SIG-M5 treated with dmso at 0.1 percent for 504 hours (cell line): Measurements from ENCODE around the gene CAPN2.

Experiments
- DNase-seq: peaks from one replicate; lab custom pipeline; 2025; ENCODE audit not compliant: unreplicated experiment; lab: John Stamatoyannopoulos, UW

The CAPN2 gene

DNA sequence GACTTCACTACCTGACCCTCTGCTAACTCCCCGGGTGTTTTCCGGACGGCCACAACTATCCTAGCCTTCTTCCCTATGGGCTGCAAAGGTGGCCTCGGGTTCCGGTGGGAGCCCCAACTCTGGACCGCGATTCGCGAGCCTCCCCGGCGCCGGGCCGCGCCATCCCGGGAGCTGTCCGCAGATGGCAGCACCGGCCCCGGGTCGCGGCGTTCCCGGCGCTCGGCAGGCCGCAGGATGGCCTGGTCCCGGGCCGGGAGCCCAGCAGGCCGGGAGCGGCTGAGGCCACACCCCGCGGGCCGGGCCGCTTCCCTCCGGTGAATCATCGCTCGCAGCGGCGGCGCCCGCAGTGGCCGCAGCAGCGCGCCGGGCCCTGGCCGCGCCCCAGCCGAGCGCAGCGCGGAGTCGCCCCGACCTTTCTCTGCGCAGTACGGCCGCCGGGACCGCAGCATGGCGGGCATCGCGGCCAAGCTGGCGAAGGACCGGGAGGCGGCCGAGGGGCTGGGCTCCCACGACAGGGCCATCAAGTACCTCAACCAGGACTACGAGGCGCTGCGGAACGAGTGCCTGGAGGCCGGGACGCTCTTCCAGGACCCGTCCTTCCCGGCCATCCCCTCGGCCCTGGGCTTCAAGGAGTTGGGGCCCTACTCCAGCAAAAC lies at the start of gene CAPN2:
TSS of gene CAPN2 (plus strand) at position 346 of the 656 bp plus-strand sequence. CDS start at position 448, 102 bp downstream.
- DNase-seq: peak; percentile 63

DNA sequence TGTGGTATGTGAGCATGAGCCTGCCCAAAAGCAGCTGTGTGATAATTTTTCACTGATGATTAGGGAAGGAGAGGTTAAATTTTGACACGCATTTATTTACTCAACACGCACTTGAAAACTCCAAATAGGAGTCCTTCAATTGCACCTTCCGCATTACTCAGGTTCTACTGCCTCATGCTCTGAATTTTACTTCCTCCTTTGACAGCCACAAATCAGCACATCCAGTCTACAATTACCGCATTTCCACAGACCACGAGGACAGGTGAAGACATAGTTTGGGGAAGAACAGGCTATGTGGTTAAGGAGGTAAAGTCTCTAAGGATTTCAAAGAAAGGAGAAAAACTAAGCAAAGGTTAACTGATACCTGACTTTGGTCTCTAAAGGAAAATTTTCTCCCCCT lies 49.4 kb upstream of the CAPN2 start:
- peak; percentile 38 for DNase-seq

DNA sequence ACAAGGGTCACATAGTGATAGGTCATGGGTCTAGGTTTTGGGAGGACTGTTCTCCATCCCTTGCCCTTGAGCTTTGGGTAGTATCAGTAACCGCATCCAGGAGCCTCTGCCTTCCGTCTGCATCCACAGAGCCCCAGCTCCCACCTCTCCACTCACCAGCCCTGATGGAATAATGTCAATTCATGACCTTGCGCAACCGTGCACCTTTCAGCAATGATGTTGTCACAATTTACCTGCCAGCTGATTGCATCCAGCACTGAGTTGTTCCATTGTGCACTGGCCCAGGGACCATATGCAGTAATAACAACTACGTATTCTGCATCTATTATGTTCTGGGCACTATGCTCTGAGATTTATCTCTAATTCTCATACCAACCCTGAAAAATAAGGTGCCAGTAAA lies 48.2 kb upstream of the CAPN2 start:
- no peak for DNase-seq

DNA sequence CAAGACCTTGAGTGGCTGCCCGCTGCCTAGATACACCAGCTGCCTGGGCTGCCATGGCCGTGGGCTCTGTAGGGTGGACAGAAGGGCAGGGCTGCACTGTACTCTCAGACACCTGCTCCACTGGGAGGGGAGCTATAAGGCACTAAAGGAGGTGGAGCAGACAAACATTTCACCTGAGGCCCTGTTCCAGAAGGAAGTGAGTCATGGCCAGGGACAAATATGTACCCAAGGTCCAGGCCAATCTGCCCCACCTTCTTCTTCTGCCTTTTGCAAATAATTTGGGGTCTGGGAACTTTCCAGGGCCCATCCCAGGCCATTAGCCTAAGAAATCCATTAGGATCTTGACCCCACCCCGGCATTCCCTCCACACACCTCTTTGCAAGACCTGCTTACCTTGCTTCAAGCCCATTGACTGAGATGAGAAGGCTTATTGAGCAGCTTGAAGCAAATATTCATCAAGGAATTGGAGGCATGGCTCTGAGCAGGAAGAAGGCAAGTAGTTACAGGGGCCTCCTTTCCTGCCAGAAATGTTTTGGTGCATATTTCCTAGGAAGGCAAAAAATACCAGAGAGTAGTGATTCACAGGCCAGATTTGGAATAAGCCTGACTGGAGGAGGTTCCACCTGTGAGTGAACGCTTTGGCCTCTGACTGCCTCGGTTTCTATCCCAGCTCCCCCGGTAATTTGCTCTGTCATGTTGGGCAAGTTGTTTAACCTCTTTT lies 46.6 kb upstream of the CAPN2 start, which contains the start of gene CAPN8:
TSS of gene CAPN8 (minus strand) at position 110 of the 721 bp plus-strand sequence. CDS start at position 55, 55 bp downstream.
- peak; percentile 17 for DNase-seq

DNA sequence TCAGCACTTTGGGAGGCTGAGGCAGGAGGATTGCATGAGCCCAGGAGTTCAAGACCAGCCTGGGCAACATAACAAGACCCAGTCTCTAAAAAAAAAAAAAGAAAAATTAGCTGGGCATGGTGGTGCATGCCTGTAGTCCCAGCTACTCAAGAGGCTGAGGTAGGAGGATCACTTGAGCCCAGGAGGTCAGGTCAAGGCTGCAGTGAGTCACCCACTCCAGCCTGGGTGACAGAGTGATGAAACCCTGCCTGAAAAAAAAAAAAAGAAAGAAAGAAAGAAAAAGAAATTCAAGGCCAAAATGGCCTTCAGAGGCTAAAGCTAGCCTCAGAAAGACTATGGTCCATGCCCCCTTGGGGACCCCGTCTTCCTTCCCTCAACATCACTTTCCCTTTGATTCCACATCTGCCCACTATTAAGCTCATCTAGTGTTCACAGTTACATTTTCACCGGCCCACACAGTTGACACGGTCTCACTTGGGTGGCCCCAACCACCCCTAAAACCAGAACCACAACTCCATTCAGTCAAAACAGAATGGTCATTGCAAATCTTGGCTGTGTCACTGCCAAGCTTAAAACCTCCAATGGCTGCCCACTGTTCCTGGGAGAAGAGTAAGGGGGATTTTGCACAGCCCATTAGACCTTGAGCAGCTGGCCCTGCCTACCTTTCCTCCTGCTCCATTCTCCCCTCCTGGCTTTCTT lies 44.7 kb upstream of the CAPN2 start:
- no peak for DNase-seq

DNA sequence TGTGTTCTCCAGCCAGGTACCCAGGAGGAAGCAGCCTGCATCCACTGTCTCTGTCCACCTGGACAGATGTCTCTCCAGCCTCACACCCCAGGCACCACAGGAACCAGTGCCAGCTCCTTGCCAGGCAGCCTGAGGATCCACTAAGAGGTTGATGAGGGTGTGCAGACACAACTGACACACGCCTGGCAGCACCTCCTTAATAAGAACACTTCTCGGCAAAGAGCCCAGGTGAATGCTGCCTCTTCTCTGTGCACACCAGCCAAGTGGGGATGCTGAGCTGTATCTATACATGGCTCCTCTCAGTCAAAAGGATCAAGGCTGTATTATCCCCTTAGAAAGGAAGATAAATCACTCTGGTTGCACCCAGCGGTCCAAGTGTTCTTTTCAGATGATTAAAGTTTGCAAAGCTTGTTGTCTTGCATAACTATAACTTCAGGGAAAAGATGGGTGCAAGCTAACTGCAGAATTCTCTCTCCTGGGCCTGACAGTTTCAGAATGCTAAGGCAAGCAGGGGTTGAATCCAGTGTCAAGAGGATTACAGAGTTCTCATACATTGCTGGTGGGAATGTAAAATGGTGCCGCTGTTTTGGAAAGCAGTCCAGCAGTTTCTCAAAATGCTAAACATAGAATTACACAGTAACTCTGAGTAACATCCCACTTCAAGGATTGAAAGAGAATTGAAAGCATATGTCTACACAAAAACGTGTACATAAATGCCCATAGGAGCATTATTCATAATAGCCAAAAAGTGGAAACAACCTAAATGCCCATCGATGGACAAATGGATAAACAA lies 43.1 kb upstream of the CAPN2 start:
- no peak for DNase-seq

DNA sequence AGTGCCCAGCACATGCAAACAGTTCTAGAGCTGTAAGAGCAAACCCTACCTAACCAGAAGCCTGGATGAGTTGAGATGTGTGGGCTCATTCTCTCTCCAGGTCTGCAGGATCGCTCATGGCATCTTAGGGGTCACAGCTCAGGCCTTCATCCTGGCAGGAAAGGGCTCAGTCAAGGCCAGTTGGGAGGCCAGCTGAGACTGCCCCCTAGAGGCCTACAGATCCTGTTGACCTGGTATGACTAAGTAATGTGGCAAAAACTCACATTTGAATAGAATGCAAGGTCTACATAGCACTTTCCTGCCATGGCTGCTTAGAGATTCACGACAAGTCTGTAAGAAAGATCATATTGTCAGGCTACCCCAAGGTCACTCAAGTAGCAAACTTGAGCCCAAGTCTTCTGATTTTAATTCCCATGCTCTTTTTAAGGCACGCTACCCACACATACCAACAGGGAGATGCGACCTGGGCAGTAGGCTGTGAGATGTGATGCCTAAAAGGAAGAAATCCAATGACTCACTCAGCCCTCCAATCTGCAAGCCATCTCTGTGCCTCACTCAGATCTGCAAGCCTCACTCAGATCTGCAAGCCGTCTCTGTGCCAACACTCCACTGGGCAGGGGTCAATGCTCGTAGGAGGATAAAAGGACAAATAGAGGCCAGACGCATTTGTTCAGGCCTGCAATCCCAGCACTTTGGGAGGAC lies 41.7 kb upstream of the CAPN2 start:
- DNase-seq: peak; percentile 21

DNA sequence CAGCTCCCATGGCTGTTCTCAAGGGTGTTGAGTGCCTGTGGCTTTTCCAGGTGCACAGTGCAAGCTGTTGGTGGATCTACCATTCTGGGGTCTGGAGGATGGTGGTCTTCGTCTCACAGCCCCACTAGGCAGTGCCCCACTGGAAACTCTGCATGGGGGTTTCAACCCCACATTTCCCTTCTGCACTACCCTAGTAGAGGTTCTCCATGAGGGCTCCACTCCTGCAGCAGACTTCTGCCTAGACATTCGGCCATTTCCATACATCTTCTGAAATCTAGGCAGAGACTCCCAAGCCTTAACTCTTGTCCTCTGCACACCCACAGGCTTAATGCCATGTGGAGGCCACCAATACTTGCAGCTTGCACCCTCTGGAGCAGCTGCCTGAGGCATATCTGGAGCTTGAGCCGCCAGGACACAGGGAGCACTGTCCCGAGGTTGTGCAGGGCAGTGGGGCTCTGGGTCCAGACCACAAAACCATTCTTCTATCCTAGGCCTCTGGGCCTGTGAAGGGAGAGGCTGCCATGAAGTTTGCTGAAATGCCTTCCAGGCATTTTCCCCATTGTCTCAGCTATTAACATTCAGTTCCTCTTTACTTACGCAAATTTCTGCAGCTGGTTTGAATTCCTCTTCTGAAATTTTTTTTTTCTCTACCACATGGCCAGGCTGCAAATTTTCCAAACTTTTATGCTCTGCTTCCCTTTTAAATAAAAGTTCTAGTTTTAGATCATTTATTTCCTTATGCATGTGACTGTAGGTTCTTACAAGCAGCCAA lies 38.0 kb upstream of the CAPN2 start:
- DNase-seq: peak; percentile 42

DNA sequence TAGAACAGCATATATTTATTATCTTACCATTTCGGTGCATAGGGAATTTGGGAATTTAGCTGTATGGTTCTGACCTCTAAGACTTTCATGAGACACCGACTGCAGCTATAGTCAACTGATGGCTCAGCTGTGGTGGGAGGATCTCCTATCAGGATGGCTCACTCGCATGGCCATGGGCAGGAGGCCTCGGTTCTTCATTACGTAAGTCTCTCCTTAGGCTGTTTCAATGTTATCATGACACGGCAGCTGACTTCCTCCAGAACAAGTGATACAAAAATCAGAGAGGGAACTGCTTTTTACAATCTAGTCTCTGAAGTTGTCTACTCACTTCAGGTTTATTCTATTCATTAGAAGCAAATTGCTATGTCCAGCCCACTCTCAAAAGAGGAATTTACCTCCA lies 33.5 kb upstream of the CAPN2 start:
- DNase-seq: peak; percentile 81

DNA sequence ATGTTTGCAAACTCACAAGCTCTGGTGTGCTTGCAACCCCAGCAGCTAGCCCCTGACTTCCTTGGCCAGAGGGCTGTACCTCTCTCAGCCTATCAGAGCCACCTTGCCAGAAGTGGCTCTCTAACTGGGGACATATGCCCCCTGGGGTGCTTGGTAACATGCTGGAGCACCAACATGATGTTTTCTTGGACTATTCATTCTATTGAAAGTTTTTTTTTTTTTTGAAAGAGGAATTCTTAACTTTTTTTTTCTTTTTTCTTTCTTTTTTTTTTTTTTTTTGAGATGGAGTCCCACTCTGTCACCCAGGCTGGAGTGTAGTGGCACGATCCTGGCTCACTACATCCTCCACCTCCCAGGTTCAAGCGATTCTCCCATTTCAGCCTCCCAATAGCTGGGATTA lies 32.2 kb upstream of the CAPN2 start:
- DNase-seq: no peak

DNA sequence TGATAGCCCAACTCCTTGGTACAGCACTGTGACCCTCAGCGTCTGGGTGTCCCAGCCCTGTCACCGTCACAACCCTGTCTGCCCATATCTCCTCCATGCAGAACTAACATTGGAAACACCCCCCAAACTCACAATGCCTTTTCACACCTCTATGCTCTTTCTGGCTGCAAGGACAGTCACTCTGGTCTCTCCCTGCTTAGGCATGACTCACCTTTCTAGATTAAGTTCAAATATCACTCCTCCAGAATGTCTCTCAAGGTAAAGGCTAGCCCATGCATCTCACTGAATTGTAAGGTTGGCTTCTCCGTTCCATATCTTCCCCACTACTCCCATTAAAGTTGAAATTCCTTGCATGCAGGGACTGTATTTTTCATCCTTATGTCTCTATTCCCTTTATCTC lies 29.8 kb upstream of the CAPN2 start:
- no peak for DNase-seq

DNA sequence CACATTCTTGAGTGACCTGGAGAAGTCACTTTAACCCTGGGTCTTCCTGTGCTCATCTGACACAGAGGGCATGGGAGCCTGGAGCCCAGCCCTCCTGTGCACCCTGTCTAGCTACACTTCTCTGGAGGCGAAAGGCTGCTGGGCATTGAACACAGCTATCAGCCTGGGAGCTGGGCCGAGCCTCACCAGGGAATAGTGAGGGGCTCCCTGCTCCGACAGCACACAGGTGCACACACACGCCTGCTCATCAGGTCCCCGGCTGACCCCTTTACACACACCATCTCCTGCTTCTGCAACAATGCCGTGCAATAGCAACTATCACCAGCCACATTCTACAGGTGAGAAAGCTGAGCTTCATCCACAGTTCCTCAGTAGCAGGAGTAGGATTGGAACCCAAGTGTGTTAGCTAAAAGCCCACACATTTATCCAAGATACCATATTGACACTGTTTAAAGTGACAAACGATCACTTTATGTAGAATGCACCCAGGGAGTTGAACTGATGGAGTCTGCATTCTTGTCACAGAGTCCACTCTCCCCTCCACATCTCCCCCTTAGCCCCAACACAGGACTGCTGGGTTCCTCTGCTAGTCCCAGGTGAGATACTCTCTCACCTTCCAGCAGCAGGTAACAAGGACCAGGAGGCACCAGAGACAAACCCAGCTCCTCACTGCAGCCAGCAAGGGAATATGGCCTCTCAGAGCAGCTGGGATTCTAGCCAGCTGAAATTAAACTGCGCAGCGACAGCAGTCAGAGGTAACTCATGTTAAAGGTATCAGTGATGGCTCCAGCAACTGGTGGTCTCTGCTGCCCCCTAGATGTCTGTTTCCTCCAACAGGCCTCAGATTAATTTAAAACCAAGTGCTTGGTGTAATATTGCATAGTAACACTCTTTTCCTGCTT lies 28.5 kb upstream of the CAPN2 start:
- DNase-seq: peak; percentile 63

DNA sequence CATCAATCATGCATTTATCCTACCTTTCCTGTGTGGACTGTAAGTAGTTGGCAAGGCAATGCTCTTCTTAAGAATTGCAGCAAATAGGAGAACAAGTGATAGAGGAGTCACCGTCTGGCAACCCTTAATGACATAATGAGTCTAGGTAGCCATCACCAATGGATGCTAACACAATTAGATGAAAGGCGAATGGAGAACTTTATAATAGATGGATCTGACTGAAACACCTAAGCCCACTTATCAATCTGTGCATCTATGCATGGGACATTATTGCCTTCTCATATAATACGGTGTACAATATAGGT lies 27.9 kb upstream of the CAPN2 start:
- no peak for DNase-seq

DNA sequence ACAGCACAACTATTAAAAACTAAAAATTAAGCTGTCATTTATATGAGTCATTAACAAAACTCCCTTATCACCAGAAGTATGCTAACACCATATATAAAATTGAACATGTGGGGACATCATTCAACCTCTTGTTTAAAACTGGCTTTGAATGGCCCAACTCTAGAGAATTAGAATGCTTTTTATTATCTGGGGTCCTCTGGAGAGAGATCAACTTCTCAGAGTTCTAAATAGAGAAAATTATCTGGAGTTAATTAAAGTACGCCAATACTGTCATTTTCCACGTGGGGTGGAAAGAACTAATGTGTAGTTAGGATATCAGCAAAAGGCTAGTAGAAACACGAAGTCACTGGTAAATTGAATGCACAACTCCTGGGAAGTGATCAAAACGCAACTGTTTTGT lies 21.2 kb upstream of the CAPN2 start:
- DNase-seq: no peak

DNA sequence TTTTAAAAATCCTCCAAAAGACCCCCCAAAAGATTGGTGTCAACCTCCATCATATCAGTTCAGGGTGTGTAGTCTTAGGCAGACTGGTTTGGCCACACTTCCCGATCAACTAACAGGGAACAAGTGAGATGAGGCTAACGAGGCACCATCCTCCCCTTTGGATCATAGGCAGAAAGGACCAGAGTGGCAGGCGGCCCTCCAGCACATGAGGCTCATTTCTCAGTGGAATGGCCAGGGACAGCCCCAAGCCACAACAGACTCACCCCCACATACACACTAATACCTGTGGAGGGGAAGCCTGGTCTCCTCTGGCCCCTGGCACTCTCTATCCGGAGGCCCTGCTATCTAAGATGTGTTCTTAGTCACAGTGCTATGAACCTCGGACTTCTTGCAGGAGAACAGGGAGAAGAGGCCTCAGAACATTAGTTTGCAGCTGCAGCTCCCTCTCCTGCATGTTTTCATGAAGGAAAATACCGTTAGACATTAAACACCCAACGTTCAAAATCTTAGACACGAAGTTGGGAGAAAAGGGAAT lies 17.3 kb upstream of the CAPN2 start:
- no peak for DNase-seq

DNA sequence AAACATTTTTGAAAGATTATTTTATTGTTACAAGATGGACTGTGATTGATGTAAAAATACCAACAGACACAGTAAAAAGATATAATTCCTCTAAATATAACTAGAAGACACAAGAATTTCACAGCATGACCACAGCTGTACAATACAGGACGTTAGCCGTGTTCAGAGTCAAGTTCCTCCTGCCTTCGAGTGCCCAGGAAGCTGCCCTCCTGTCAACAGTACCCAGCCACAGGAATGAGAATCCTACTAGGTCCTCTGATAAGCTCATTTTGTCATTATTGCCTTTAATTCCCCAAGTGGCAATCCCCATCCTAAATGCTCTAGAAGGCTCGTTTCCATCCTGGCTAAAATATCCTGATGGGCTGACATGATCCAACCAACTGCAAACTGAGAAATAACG lies 16.4 kb upstream of the CAPN2 start:
- DNase-seq: no peak

DNA sequence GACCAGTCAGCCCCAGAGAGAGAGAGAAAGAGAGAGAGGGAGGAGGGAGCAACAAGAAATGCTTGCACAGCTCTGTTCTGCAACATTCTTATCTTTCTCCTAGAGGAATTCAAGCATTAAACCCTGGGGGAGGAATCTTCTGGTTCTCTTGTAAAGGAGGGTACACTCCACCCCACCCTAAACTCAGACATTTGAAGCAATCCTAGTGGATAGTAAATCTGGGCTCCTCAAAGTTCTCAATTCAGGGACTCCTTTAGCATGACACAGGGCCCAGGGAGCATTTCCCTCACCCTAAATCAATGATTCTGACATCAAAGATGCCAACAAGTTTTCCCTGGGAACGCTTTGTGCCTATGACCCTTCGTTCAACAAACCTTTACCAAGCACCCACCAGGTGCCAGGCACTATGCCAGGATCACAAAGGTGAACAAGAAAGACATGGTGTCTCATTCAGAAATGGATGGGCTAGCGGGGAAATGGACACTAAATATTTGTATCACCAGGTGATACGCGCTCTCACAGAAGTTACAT lies 11.9 kb upstream of the CAPN2 start:
- DNase-seq: no peak

DNA sequence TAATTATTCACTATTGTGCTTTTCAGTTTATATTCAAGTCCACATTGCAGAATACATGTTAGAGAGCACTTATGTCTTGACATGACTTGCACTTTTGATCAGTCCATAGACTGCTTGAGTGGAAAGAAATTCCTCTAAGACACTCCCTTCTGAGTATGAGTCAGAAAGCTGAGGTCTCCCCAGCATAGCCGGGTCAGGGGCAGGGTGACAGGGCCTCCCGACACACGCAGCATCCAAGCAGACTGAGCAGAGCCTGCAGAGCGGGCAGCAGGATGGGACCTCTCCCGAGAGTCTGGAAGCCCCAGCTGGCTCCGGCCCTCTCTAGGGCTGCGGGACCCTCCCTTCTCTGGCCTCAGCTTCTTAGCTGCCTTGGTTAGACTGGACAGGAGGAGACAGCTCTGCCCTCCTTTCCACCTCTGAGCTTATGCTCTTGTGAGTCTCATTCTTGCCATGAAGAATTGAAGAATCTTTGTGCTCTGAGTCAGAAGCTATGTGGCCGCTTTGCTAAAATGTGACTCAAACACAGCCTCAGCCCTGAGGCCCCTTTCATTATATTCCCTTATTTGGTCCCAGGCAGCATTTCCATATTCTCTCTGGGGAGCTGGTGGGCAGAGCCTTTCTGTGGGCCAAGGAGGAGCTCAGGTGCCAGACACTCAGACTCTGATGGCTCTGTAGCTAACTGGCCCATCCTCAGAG lies 11.2 kb upstream of the CAPN2 start:
- peak; percentile 33 for DNase-seq
